C4-2B (cell line): ENCODE results near the gene OSTF1.

Experiments used
- H3K27ac ChIP-seq: fragments of 450-650 bp; 2 replicates; pipeline ENCODE4 v1.5.1; 2017
- ZFX ChIP-seq: fragments of 450-650 bp; IDR thresholded peaks from 2 replicates; pipeline ENCODE4 v1.6.1; 2017
- TF ChIP-seq, protein P1 (sequence below): fragments of 450-650 bp; conservative IDR thresholded peaks from 2 replicates; pipeline ENCODE4 v1.5.1; 2017; ENCODE audit warnings: mild to moderate bottlenecking

Gene OSTF1

GRCh38 chr9:75167281-75167680 lies 79.0 kb downstream of the OSTF1 start:
- H3K27ac ChIP-seq, result no peak overlapping the region
- TF ChIP-seq, protein P1, sequence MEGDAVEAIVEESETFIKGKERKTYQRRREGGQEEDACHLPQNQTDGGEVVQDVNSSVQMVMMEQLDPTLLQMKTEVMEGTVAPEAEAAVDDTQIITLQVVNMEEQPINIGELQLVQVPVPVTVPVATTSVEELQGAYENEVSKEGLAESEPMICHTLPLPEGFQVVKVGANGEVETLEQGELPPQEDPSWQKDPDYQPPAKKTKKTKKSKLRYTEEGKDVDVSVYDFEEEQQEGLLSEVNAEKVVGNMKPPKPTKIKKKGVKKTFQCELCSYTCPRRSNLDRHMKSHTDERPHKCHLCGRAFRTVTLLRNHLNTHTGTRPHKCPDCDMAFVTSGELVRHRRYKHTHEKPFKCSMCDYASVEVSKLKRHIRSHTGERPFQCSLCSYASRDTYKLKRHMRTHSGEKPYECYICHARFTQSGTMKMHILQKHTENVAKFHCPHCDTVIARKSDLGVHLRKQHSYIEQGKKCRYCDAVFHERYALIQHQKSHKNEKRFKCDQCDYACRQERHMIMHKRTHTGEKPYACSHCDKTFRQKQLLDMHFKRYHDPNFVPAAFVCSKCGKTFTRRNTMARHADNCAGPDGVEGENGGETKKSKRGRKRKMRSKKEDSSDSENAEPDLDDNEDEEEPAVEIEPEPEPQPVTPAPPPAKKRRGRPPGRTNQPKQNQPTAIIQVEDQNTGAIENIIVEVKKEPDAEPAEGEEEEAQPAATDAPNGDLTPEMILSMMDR, result no peak
- TF ChIP-seq ZFX, result no peak

GRCh38 chr9:75168270-75169178 lies 80.2 kb downstream of the OSTF1 start:
- H3K27ac ChIP-seq, result no peak overlapping the region
- TF ChIP-seq ZFX, result no peak
- TF ChIP-seq, protein P1, result no peak

DNA sequence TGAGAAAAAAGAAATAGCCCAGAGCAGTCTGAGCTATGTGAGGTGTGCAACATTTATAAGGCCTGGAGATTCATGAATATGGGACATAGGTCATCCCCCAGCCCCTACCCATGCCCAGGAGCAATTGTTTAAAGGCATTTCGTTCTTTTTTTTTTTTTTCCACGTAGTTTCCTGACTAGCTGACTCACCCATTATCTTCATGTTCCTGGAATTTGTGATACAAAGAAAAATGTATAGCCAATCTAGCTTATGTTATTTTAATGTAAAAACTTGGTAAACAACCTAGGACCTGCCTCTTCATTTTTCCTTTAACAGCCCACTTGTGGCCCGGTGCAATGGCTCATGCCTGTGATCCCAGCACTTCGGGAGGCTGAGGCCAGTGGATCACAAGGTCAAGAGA lies 81.3 kb downstream of the OSTF1 start:
- TF ChIP-seq, protein P1, result no peak
- no peak for TF ChIP-seq ZFX
- no peak overlapping the region for H3K27ac ChIP-seq

GRCh38 chr9:75170898-75171360 lies 82.6 kb downstream of the OSTF1 start:
- TF ChIP-seq, protein P1, result no peak
- no peak for TF ChIP-seq ZFX
- no peak overlapping the region for H3K27ac ChIP-seq

DNA sequence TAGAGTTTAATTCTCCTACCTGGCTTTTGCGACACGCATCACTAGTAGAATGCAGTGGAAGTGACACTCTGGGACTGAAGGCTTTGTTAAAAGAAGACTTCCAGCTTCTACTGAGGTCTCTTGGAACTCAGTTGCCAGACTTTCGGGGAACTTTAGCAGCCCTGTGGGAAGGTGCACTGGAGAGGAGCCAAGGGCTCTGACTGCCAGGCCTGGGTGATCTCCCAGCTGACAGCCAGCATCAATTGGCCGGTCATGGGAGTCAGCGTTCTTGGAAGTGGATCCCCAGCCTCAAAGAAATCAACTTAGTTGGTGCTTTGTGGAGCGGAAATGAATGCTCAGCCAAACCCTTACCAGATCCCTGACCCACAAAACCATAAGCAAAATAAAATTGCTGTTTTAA lies 87.1 kb downstream of the OSTF1 start:
- TF ChIP-seq ZFX, result no peak
- TF ChIP-seq, protein P1, result no peak
- H3K27ac ChIP-seq, result no peak overlapping the region

DNA sequence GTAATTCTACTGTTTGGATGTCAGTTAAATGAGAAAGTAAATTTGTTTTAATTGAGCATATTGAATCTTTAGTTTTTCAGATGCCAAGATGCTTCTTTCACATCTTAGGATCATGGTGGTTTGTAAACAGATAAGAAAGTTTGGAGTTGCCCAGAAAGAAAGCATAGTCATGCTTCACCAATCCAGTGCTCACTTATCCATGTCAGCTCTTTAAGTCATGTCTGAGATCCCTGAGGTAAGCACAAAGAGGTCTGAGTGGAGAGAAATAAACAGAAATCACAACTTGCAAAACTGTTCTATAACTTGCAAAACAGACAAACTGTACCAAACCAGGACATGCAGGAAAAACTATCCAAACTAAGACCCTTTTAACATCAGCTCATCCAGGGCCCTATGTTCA lies 87.7 kb downstream of the OSTF1 start:
- TF ChIP-seq, protein P1, result no peak
- no peak overlapping the region for H3K27ac ChIP-seq

DNA sequence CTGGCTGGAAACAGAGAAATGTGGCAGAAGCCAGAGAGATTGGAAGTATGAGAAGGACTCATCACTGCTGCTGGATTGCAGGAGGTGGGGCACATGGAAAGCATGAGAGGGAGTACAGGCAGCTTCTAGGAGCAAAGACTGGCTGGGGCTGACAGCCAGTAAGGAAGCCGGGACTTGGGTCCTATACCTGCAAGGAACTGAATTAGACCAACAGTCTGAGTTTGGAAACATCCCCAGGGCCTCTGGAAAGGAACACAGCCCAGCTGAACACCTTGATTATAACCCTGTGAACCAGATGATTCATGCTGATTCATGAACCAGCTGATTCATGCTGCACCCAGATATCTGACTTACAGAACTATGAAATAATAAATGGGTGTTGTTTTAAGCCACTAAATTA lies 93.4 kb downstream of the OSTF1 start:
- no peak for TF ChIP-seq ZFX
- TF ChIP-seq, protein P1, result no peak
- H3K27ac ChIP-seq, result no peak overlapping the region
